Hematopoietic multipotent progenitor cell treated with erythropoietin and hydrocortisone succinate and interleukin-3 and kit ligand, for 6 days (in vitro differentiated cells): ENCODE measurements around the gene RBM19.

ENCODE experiments used
- DNase-seq: peaks from one replicate; pipeline ENCODE4 v3.0.0-alpha.2; 2015

Gene RBM19

GRCh38 chr12:113875691-113876090 lies 90.4 kb downstream of the RBM19 start:
- no peak for DNase-seq

- DNase-seq: no peak
Observed at GRCh38 chr12:113874999-113875561, 91.0 kb downstream of the RBM19 start.

GRCh38 chr12:113874326-113874725 lies 91.8 kb downstream of the RBM19 start:
- DNase-seq: no peak

GRCh38 chr12:113873740-113874139 lies 92.4 kb downstream of the RBM19 start:
- DNase-seq: no peak

- DNase-seq: no peak
Observed at GRCh38 chr12:113870890-113871289, 95.2 kb downstream of the RBM19 start.

DNA sequence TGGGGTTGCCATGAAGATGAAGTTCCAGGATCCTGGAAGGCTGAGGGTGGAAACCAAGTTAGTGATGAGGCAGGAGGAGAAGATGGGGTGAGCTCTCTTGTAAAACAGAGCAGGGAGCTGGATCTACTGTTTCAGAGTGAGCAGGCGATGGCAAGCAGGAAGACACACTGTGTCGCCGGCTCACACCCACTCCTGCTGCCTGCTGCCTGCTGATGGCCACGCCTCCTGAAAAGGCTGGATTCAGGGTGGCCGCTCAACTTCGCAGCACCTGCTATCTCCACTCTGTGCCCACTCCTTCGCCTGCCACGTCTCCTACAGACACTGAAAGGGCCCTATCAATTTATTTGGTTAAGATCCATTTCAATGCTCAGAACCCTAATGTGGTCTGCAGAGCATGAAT lies 96.1 kb downstream of the RBM19 start:
- no peak for DNase-seq

DNA sequence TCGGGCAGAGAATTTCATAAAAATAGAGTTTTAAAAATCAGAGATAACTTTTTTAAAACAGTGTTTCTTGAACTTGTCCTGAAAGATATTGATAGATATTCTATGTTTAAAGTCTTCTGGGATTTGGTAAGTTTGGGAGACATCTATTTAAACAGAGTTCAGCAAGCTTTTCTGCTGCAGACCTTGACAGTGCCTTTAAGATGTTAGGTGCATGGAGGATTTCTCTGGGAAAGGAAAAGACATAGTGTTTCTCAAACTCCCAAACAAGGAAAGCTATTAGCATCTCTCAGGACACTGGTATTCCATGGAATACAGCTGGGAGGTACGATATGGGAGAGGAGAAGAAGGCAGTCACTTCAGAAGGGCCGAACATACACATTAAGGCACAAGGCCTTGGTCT lies 97.8 kb downstream of the RBM19 start:
- no peak for DNase-seq

DNA sequence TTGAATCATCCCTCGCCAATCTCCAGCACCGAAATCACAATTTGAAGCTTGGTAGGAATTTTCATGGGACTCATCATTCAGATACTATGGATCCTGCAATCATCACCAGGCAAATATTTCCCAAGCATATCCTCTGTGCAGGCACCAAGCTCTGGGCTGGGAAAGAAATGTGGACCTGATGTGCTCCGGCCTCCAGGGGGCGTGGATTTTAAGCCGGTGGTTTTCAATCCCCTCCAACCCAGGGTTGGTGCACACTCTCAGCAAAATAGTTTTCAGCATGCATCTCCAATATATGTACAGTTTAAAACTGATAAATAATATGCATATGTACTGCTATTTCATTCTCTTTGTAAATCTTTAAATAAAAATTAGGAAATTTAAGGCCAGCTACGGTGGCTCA lies 98.9 kb downstream of the RBM19 start:
- no peak for DNase-seq

DNA sequence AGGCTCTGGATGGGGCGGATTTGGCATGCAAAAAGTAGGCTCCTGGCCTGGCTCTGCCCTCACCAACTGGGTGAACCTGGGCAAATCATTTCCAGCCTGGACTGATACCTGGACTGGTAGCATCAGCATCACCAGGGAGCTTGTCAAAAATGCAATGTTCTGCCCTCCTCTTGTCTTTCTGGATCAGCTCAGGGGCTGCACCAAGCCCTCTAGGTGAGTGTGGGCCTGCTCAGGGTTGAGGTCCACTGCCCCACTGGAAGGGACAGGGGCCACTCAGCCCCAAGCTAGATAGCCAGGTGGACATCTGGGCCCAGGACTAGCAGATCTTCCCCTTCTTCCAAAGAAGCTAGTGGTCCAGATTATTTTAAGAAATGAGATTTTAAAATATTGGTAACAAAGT lies 99.6 kb downstream of the RBM19 start:
- no peak for DNase-seq

- DNase-seq: no peak
Observed at GRCh38 chr12:113863455-113863845, 102.7 kb downstream of the RBM19 start.

GRCh38 chr12:113862590-113863454 lies 103.3 kb downstream of the RBM19 start:
- DNase-seq: peak; percentile 40

DNA sequence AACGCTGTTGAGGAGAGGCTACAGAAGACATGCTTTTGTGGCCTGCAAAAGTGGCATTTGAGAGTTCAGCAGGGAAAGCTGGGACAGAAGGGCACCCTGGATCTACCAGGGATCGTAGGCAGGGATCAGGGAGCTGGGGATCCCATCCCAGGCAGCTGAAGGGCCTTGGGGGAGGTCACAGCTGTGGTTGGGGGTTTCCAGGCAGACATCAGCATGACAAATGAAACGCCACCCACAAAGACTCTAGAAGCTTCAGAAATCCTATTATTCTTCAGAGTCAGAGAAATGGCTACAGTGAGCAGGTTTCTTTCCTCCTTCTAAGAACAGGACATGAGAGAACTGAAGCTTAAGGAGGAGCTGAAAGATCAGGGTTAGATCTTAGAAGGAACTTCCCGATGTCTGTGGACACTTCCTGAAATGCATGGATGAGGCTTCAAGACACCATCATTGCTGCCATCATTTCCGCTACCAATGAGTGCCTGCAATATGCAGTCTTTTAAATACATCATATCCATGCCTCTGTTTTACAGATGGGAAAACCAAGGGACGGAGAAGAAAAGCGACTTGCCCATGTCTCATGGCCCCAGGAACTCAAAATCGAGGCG lies 104.3 kb downstream of the RBM19 start:
- DNase-seq: no peak

- no peak for DNase-seq
Observed at GRCh38 chr12:113860950-113861349, 105.2 kb downstream of the RBM19 start.

GRCh38 chr12:113860059-113860820 lies 105.9 kb downstream of the RBM19 start:
- no peak for DNase-seq

DNA sequence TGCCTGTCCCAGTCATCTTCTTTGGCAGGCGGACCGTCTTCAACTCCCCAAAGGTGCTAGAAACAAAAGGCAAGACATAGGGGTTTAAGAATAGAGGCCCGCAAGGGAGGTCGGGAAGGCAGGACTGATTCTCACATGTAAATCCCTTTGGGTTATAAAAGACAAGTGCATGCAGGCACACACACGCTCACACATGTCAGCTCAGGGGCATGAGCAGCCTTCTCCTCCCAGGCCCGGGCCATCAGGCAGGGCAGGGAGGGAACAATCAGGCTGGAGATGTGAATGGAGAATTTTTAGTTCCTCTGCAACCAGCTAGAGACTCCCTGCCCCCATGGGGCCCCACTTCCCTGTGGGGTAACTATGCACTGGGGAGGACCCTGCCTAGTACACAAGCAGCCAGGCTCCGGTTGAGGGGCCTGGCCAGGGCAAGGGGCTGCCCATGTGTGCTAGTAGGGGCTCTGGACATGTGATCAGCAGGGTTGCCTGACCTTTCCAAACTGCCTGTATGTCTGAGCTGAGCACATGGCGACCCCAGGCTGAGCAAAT lies 107.2 kb downstream of the RBM19 start:
- no peak for DNase-seq

DNA sequence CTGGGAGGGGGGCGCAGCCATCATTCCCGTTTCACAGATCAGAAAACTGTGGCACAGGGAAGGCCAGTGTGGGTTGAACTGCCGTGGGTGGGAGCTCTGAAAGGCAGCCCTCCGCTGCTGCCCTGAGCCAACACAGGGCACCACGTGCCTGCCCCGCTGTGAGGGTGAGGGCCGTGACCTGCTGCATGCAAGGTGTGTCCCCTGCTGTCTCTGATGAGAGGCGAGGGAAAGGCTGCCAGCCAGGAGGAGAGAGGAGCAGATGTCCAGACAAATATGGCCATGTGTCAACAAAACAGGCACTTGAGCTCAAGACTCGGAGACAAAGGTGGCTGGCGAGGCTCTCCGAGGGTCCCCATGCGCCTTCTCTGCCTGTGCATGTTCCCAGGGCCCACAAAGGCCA lies 108.8 kb downstream of the RBM19 start:
- no peak for DNase-seq

DNA sequence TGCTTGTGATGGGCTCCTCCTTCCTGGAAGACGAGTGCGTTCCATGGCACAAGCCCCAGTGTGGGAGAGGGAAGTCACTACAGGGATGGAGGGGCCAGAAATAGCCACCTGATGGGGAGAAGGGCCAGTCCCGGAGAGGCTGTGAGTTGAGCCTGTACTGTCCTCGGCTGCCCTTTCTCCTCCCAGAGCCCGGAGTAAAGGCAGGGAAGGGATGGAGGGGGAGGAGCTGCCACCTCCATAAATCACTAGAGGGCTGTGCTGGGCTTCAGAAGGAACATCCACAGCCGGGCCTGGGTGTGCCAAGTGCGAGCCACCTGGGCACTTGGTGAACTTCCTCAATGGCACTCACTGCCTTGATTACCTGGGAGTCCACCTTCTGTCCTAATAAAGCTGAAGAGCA lies 110.1 kb downstream of the RBM19 start:
- DNase-seq: no peak

DNA sequence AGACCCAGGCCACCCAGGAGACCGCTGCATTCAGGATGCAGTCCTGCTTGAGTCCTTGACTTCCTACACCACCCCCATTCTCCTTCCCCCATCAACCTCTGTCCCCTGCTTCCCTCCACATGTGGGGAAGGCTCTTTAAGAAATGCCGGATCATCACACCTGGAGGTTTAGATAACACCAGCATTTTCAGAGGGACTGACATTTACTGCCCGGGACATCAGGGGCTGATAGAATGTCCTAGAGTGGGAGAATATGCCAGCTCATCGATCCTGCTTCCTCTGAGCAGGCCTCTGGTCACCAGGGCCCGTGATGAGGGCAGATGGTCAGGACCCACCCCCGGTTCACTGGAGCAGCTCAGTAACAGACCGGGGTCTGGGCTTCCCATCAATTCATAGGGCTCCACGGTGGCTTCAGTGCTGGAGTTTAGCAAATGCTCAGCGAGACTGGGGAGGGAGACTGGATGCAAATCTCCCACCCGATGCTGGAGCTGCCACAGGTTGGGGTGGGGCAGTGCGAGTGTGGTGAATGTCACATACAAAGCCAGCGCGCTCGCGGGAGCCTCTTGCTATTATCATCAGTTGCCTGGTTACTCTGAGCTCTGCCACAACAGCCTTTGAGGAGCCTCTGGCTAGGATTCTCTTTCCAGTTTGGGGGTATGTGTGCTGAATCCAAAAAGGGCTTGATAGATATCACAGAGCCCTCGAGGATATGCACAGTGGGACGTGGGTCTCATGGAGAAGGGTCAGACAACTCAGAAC lies 111.6 kb downstream of the RBM19 start:
- no peak for DNase-seq

DNA sequence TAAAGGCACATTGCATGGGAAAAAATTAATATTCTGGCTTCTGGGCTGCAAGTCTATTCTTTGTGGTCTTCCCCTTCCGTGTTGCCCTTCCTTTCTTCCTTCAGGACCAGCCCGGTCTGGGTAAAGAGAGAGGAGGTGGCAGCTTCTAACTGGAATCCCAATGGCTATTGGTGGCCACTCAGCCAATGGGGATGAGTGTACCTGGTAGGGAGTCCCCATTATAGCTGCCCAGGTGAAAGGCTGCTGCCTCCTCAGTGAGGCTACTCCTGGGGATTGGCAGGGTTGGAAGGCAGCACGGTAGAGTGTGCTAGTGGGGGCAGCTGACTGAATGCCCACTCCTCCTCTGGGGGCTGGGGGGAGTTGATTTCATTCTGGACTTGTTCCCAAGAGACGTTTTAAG lies 112.6 kb downstream of the RBM19 start:
- no peak for DNase-seq

GRCh38 chr12:113852695-113853490 lies 113.2 kb downstream of the RBM19 start:
- DNase-seq: no peak

DNA sequence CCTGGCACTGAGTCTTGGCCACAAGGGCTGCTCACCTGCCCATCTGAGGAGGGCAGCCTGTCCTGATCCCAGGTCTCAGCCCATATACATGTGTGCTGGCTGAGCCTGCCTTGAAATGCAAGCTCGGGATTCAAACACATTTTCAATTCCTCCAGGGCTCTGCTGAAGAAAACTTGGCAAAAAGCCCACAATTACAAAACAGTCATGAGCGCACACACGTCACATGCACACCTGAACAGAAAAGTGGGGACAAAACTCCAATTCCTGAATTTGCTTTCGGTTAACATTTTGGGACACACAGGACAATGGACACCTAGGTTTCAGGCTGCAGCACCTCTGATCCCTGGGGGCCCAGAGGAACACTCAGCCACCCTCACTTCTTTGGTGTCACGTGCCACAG lies 113.9 kb downstream of the RBM19 start:
- DNase-seq: no peak
